H1 (cell line): ENCODE measurements around the gene PPP1R13B. TPM values are rescaled to one million over a fixed set of nuclear protein-coding genes. Genes with fewer than 3 reads are reported as not detected.

ENCODE experiments used
- CTCF ChIA-PET: fragments of 300-600 bp; sonication (Branson Sonifier 250); formaldehyde crosslinking; loops from one replicate; lab custom pipeline; 2021; ENCODE audit not compliant: partially characterized antibody; lab: Charles Lee
- POLR2A ChIA-PET: fragments of 300-600 bp; sonication (Branson Sonifier 250); formaldehyde crosslinking; loops from one replicate; lab custom pipeline; 2021; ENCODE audit warnings: inconsistent platforms; ENCODE audit not compliant: partially characterized antibody; lab: Charles Lee
- DNase-seq, 2 experiments: peaks; one replicate each; pipeline versions ENCODE4 v3.0.0 to v3.0.0-alpha.2; 2010 to 2022; ENCODE audit warnings: low spot score in 2 of 2, low read depth in 1 of 2, mixed read lengths in 1 of 2
- FAIRE-seq: peaks from 2 replicates; lab custom pipeline; 2011; peaks lifted over from hg19 to GRCh38; lab: Jason Lieb, UNC
- H2AFZ ChIP-seq: 2 replicates; pipeline ENCODE4 v1.8.1; 2012; ENCODE audit warnings: low read length, inconsistent platforms
- H2AK5ac ChIP-seq: 2 replicates; pipeline ENCODE4 v1.6.1; 2013; ENCODE audit warnings: low read depth, low read length
- H2BK120ac ChIP-seq: replicated peaks from 2 replicates; pipeline ENCODE3; 2013; ENCODE audit warnings: low read depth, low read length, inconsistent platforms
- H2BK12ac ChIP-seq: 2 replicates; pipeline ENCODE4 v1.6.1; 2013; ENCODE audit warnings: low read depth, low read length
- H2BK15ac ChIP-seq: 2 replicates; pipeline ENCODE4 v1.6.1; 2013; ENCODE audit warnings: low read length
- H2BK20ac ChIP-seq: 2 replicates; pipeline ENCODE4 v1.6.1; 2013; ENCODE audit warnings: low read length
- H2BK5ac ChIP-seq: 2 replicates; pipeline ENCODE4 v1.6.1; 2013; ENCODE audit warnings: low read depth, low read length
- H3K14ac ChIP-seq: 2 replicates; pipeline ENCODE4 v1.6.1; 2013; ENCODE audit warnings: inconsistent platforms; ENCODE audit not compliant: insufficient read length
- H3K18ac ChIP-seq: 2 replicates; pipeline ENCODE4 v1.6.1; 2013; ENCODE audit warnings: low read length; ENCODE audit errors: extremely low read depth
- H3K23ac ChIP-seq: 2 replicates; pipeline ENCODE4 v1.6.1; 2013; ENCODE audit warnings: inconsistent platforms; ENCODE audit not compliant: insufficient read length
- H3K23me2 ChIP-seq: 2 replicates; pipeline ENCODE4 v1.6.1; 2013; ENCODE audit warnings: low read depth, low read length
- H3K27ac ChIP-seq: 2 replicates; pipeline ENCODE4 v1.6.1; 2011; ENCODE audit warnings: low read depth, low read length, inconsistent platforms
- H3K27me3 ChIP-seq, 4 experiments: replicated peaks in 1 of 4; 1 replicate in 1 of 4; 2 replicates in 3 of 4; pipeline versions ENCODE4 v1.6.1 to v1.8.1; 2011 to 2013; ENCODE audit warnings: low read length in 3 of 4, mild to moderate bottlenecking in 3 of 4, inconsistent platforms in 2 of 4, mixed read lengths in 2 of 4, moderate library complexity in 1 of 4; ENCODE audit not compliant: control insufficient read depth in 3 of 4, insufficient read depth in 3 of 4; ENCODE audit errors: extremely low read depth in 1 of 4
- H3K36me3 ChIP-seq, 4 experiments: 2 replicates each; pipeline versions ENCODE4 v1.6.1 to v1.8.1; 2011 to 2013; ENCODE audit warnings: mild to moderate bottlenecking in 4 of 4, low read length in 3 of 4, moderate library complexity in 2 of 4, control low read depth in 1 of 4, inconsistent platforms in 1 of 4; ENCODE audit not compliant: insufficient read depth in 4 of 4, control insufficient read depth in 2 of 4
- H3K4ac ChIP-seq: replicated peaks from 2 replicates; pipeline ENCODE3; 2013; ENCODE audit warnings: low read length, low read depth, mixed read lengths, inconsistent platforms; ENCODE audit not compliant: insufficient read length
- H3K4me1 ChIP-seq, 4 experiments: replicated peaks in 1 of 4; 1 replicate in 1 of 4; 2 replicates in 3 of 4; pipeline versions ENCODE4 v1.6.1 to v1.8.1; 2011 to 2013; ENCODE audit warnings: low read length in 3 of 4, inconsistent platforms in 2 of 4, mixed read lengths in 1 of 4; ENCODE audit not compliant: insufficient read depth in 4 of 4, control insufficient read depth in 3 of 4
- H3K4me2 ChIP-seq, 2 experiments: 2 replicates each; pipeline versions ENCODE4 v1.6.1 to v1.8.1; 2011 to 2013; ENCODE audit warnings: low read depth in 2 of 2, low read length in 2 of 2, control low read depth in 1 of 2, inconsistent platforms in 1 of 2, mild to moderate bottlenecking in 1 of 2; ENCODE audit not compliant: insufficient read depth in 1 of 2
- H3K4me3 ChIP-seq, 4 experiments: fragments of 200-600, 300-600 bp in 1 of 4; sonication (generic), shearing (Covaris generic), sonication (Bioruptor Twin) in 1 of 4; 2 replicates each; pipeline versions ENCODE4 v1.5.1 to v1.8.1; 2011 to 2016; ENCODE audit warnings: low read length in 4 of 4, low read depth in 3 of 4, control low read depth in 2 of 4, inconsistent platforms in 2 of 4, mild to moderate bottlenecking in 2 of 4, mixed read lengths in 1 of 4, moderate library complexity in 1 of 4; ENCODE audit not compliant: insufficient read depth in 2 of 4; ENCODE audit errors: extremely low read depth in 1 of 4
- H3K56ac ChIP-seq: replicated peaks from 2 replicates; pipeline ENCODE3; 2013; ENCODE audit warnings: low read depth, mild to moderate bottlenecking, mixed read lengths, low read length, inconsistent platforms; ENCODE audit not compliant: insufficient read length
- H3K79me1 ChIP-seq: 2 replicates; pipeline ENCODE4 v1.6.1; 2013; ENCODE audit warnings: low read depth, low read length, control low read depth
- H3K79me2 ChIP-seq, 2 experiments: 2 replicates each; pipeline versions ENCODE4 v1.6.1 to v1.8.1; 2012 to 2013; ENCODE audit warnings: low read length in 2 of 2, mild to moderate bottlenecking in 2 of 2, inconsistent platforms in 1 of 2; ENCODE audit not compliant: insufficient read depth in 2 of 2, control insufficient read depth in 1 of 2
- H3K9ac ChIP-seq, 4 experiments: replicated peaks in 1 of 4; 1 replicate in 1 of 4; 2 replicates in 3 of 4; pipeline versions ENCODE4 v1.6.1 to v1.8.1; 2011 to 2013; ENCODE audit warnings: low read depth in 3 of 4, low read length in 3 of 4, control low read depth in 2 of 4, mild to moderate bottlenecking in 2 of 4, moderate library complexity in 2 of 4, inconsistent platforms in 1 of 4; ENCODE audit errors: extremely low read depth in 1 of 4
- H3K9me3 ChIP-seq, 2 experiments: 2 replicates each; pipeline versions ENCODE4 v1.6.1 to v1.8.1; 2012 to 2013; ENCODE audit warnings: mild to moderate bottlenecking in 2 of 2, moderate library complexity in 2 of 2, control low read depth in 1 of 2, inconsistent platforms in 1 of 2, low read depth in 1 of 2, low read length in 1 of 2, mixed read lengths in 1 of 2; ENCODE audit not compliant: insufficient read depth in 2 of 2
- H4K20me1 ChIP-seq, 2 experiments: replicated peaks in 1 of 2; 2 replicates each; pipeline versions ENCODE3 to v1.8.1; 2011 to 2013; ENCODE audit warnings: inconsistent platforms in 2 of 2, low read length in 2 of 2, mild to moderate bottlenecking in 1 of 2; ENCODE audit not compliant: insufficient read depth in 2 of 2, control insufficient read depth in 1 of 2
- H4K5ac ChIP-seq: 2 replicates; pipeline ENCODE4 v1.6.1; 2013; ENCODE audit warnings: low read length, low read depth, mixed read lengths, inconsistent platforms; ENCODE audit not compliant: insufficient read length
- H4K8ac ChIP-seq: 2 replicates; pipeline ENCODE4 v1.8.0; 2013; ENCODE audit warnings: mild to moderate bottlenecking, moderate library complexity, low read length, inconsistent platforms; ENCODE audit not compliant: insufficient read depth; ENCODE audit errors: extremely low read depth
- H4K91ac ChIP-seq: replicated peaks from 2 replicates; pipeline ENCODE3; 2013; ENCODE audit warnings: low read length, mixed read lengths, inconsistent platforms; ENCODE audit not compliant: insufficient read length
- ASH2L ChIP-seq: fragments of 200-600, 300-600 bp; sonication (generic); IDR thresholded peaks from one replicate; pipeline ENCODE4 v1.7.1; 2017; ENCODE audit warnings: low read length
- JUN ChIP-seq: IDR thresholded peaks from 2 replicates; pipeline ENCODE4 v1.6.1; 2011; ENCODE audit warnings: low read depth, mild to moderate bottlenecking, improper control_type of control experiment, low read length
- RBBP5 ChIP-seq: IDR thresholded peaks from 2 replicates; pipeline ENCODE4 v1.7.1; 2012; ENCODE audit warnings: low read depth, mild to moderate bottlenecking, inconsistent platforms, low read length, moderate library complexity, borderline replicate concordance
- SIX5 ChIP-seq: IDR thresholded peaks from 2 replicates; pipeline ENCODE4 v1.6.1; 2011; ENCODE audit warnings: mild to moderate bottlenecking, low read depth, low read length
- TBP ChIP-seq: IDR thresholded peaks from 2 replicates; pipeline ENCODE4 v1.6.1; 2011; ENCODE audit warnings: low read depth, low read length, improper control_type of control experiment
- ZNF274 ChIP-seq: IDR thresholded peaks from 2 replicates; pipeline ENCODE4 v1.7.0; 2012; ENCODE audit warnings: low read length, borderline replicate concordance; ENCODE audit errors: extremely low read depth
- WGBS, 2 experiments: shearing (Covaris generic) in 1 of 2; methylation state at CpG; one replicate each; pipeline versions ENCODE4 v1.1.6 to v1.1.7; 2013 to 2015; ENCODE audit warnings: low lambda C conversion rate in 2 of 2, mixed read lengths in 2 of 2, inconsistent platforms in 1 of 2, low coverage in 1 of 2, missing lambda C conversion rate in 1 of 2; ENCODE audit not compliant: insufficient replicate concordance in 2 of 2, insufficient coverage in 1 of 2, insufficient read length in 1 of 2; ENCODE audit errors: extremely low coverage in 1 of 2, missing lambda C conversion rate in 1 of 2; 5-methylcytosine and 5-hydroxymethylcytosine counted together
- polyA plus RNA-seq, 7 experiments: library from polyadenylated mRNA; depleted of rRNA in 3 of 7; stranded (reverse) in 5 of 7; unstranded in 2 of 7; fragments of >200 nt in 5 of 7; fragments of 200-250 nt in 2 of 7; gene quantifications; 1 replicate in 5 of 7; 2 replicates in 1 of 7; 4 replicates in 1 of 7; pipeline versions ENCODE4 v1.2.1 to v1.2.3, GENCODE V29; 2011 to 2013; ENCODE audit warnings: missing spikeins in 2 of 7, mixed read lengths in 2 of 7
- total RNA-seq: library from RNA; stranded (reverse); fragmentation: NEBNext Ultra II Directional; extraction: Animal tissue kit (Norgen Biotek cat#: 25700); gene quantifications from 2 replicates; pipeline ENCODE4 v1.2.1, GENCODE V29; 2021
- TF ChIP-seq, protein P1 (sequence below), 3 experiments: IDR thresholded peaks; 1 replicate in 2 of 3; 2 replicates in 1 of 3; pipeline versions ENCODE4 v1.5.1 to v1.6.1; 2011; ENCODE audit warnings: low read length in 3 of 3, mild to moderate bottlenecking in 3 of 3, inconsistent platforms in 2 of 3, low read depth in 1 of 3, moderate library complexity in 1 of 3; ENCODE audit not compliant: insufficient read depth in 1 of 3; ENCODE audit errors: control extremely low read depth in 1 of 3
- TF ChIP-seq, protein P2 (sequence below): IDR thresholded peaks from 2 replicates; pipeline ENCODE4 v1.6.1; 2011; ENCODE audit warnings: low read length, improper control_type of control experiment

PPP1R13B gene
- total and polyA plus RNA-seq, 2 of the 8 experiments (the other 6 are each of a cell fraction or from before 2014, with no cell fraction given) = 2.6 to 8.9 TPM

DNA sequence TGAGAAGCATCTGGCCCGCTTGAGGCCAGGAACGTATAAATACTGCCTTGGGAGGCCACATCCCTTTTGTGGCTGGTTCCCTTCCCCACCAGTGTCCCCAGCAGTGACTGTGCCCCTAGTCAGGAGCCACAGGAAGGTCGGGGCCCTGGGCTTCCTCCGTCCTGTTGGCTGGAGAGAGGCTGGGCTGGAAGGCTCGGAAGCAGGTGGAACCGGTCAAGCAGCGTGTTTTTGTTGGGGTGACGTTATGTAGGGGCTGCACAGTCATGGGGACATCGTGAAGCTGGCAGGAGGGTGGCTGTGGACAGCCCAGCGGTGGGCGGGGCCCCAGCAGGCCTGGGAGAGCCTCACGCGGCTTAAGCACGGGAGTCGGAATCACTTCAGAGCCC, 142.3 kb downstream of the PPP1R13B start:
- CTCF ChIA-PET = interaction anchor here (0.8 to 2.1 kb wide), 6 partner anchors 9 to 87 kb away, joined by 3 to 9 read pairs (median 3); no protein-coding TSS in a partner anchor

More for the DNA sequence above, 142.3 kb downstream of the PPP1R13B start:
- Histone ChIP-seq H4K91ac (no peak overlapping the region), H3K18ac (no peak overlapping the region), H2BK15ac (no peak overlapping the region), H2BK12ac (no peak overlapping the region), H3K14ac (no peak overlapping the region), H4K8ac (peak overlapping the region; percentile 14; the same call in 1 of the 2 replicates), H3K9ac (no peak overlapping the region), H3K23ac (no peak overlapping the region), H2BK120ac (no peak overlapping the region), H3K4me3 (no peak overlapping the region), H2AFZ (no peak overlapping the region), H3K4ac (no peak overlapping the region), H3K4me1 (no peaks in the 10 kb centered on the region; a peak in 1 of 7 replicates), H4K5ac (no peak overlapping the region), H3K9me3 (no peaks in the 10 kb centered on the region), H3K23me2 (no peaks in the 10 kb centered on the region), H3K79me1 (peaks cover 7% of the 10 kb centered on the region; the same call in 1 of the 2 replicates), H3K4me2 (no peak overlapping the region), H4K20me1 (peaks cover 11 to 39% of the 10 kb centered on the region in 2 experiments), H3K36me3 (peaks cover 14 to 60% (median 35%) of the 10 kb centered on the region in 4 experiments; a peak in 6 of 8 replicates), H3K27ac (no peak overlapping the region), H2AK5ac (no peak overlapping the region), H3K27me3 (no peaks in the 10 kb centered on the region), H3K79me2 (no peaks in the 10 kb centered on the region), H3K56ac (no peak overlapping the region), H2BK20ac (no peak overlapping the region), H2BK5ac (no peak overlapping the region)
- 89% methylated on average over 15 of the region's 15 CpGs; no CpG with 5 or more reads in 1 of the 2 experiments for WGBS, 2 experiments
- FAIRE-seq (no peak), DNase-seq (no peak)
- POLR2A ChIA-PET = interaction anchor here (1.0 to 6.6 kb wide), 7 partner anchors 11 to 187 kb away, joined by 3 to 74 read pairs (median 3); partner anchors contain the start of genes KLC1, XRCC3 and ZFYVE21
- TF ChIP-seq ZNF274 (no peak), TBP (no peak), ASH2L (no peak), JUN (no peak), SIX5 (no peak), RBBP5 (no peak)
- TF ChIP-seq, protein P1, sequence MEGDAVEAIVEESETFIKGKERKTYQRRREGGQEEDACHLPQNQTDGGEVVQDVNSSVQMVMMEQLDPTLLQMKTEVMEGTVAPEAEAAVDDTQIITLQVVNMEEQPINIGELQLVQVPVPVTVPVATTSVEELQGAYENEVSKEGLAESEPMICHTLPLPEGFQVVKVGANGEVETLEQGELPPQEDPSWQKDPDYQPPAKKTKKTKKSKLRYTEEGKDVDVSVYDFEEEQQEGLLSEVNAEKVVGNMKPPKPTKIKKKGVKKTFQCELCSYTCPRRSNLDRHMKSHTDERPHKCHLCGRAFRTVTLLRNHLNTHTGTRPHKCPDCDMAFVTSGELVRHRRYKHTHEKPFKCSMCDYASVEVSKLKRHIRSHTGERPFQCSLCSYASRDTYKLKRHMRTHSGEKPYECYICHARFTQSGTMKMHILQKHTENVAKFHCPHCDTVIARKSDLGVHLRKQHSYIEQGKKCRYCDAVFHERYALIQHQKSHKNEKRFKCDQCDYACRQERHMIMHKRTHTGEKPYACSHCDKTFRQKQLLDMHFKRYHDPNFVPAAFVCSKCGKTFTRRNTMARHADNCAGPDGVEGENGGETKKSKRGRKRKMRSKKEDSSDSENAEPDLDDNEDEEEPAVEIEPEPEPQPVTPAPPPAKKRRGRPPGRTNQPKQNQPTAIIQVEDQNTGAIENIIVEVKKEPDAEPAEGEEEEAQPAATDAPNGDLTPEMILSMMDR (IDR thresholded peaks at IDR 0.05; ENCODE audit: control extremely low read depth in 1 of 3, insufficient read depth in 1 of 3, low read depth in 1 of 3, low read length in 3 of 3) = no peak
- TF ChIP-seq, protein P2, sequence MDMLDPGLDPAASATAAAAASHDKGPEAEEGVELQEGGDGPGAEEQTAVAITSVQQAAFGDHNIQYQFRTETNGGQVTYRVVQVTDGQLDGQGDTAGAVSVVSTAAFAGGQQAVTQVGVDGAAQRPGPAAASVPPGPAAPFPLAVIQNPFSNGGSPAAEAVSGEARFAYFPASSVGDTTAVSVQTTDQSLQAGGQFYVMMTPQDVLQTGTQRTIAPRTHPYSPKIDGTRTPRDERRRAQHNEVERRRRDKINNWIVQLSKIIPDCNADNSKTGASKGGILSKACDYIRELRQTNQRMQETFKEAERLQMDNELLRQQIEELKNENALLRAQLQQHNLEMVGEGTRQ = no peak
